22Rv1 (cell line): ENCODE results near the gene ZNF678.

ENCODE experiments used
- CTCF ChIP-seq: fragments of 450-650 bp; IDR thresholded peaks from 2 replicates; pipeline ENCODE4 v1.5.1; 2017; ENCODE audit warnings: mild to moderate bottlenecking
- ZFX ChIP-seq: fragments of 450-650 bp; IDR thresholded peaks from 2 replicates; pipeline ENCODE4 v1.6.1; 2017; ENCODE audit warnings: antibody characterized with exemption, borderline replicate concordance

- no peak for TF ChIP-seq CTCF
- TF ChIP-seq ZFX, result no peak
Measured at GRCh38 chr1:227603327-227603726, 40.0 kb downstream of the ZNF678 start.
